ENCODE results near the gene CNRIP1. TPM values are rescaled to one million over a fixed set of nuclear protein-coding genes. Genes with fewer than 3 reads are reported as not detected.

CNRIP1 gene
- total RNA-seq, 1 donor from 2014 or later: 8.8 TPM

GRCh38 chr2:68274022-68274421 is 45.7 kb downstream of the CNRIP1 start:
- Histone ChIP-seq H3K36me3 (ENCODE audit: control insufficient read depth, insufficient read depth, low read length) (no peaks in the 10 kb centered on the region), H3K27me3 (ENCODE audit: control insufficient read depth, insufficient read depth, low read length) (no peaks in the 10 kb centered on the region), H3K4me3 (ENCODE audit: low read depth, low read length) (no peak overlapping the region)
- no peak for DNase-seq (ENCODE audit: low read depth)
- no peak for TF ChIP-seq CTCF (IDR thresholded peaks at IDR 0.05; ENCODE audit: insufficient read depth, low read length, poor library complexity, severe bottlenecking)

- DNase-seq (ENCODE audit: low read depth): no peak
- Histone ChIP-seq H3K4me3 (ENCODE audit: low read depth, low read length) (no peak overlapping the region), H3K27me3 (ENCODE audit: control insufficient read depth, insufficient read depth, low read length) (no peaks in the 10 kb centered on the region), H3K36me3 (ENCODE audit: control insufficient read depth, insufficient read depth, low read length) (no peaks in the 10 kb centered on the region)
- no peak for TF ChIP-seq CTCF (IDR thresholded peaks at IDR 0.05; ENCODE audit: insufficient read depth, low read length, poor library complexity, severe bottlenecking)
Measured at GRCh38 chr2:68272246-68272994, 47.3 kb downstream of the CNRIP1 start.

- no peak for TF ChIP-seq CTCF (IDR thresholded peaks at IDR 0.05; ENCODE audit: insufficient read depth, low read length, poor library complexity, severe bottlenecking)
- H3K27me3 ChIP-seq (ENCODE audit: control insufficient read depth, insufficient read depth, low read length): no peaks in the 10 kb centered on the region
- no peaks in the 10 kb centered on the region for H3K36me3 ChIP-seq (ENCODE audit: control insufficient read depth, insufficient read depth, low read length)
- no peak for DNase-seq (ENCODE audit: low read depth)
- no peak overlapping the region for H3K4me3 ChIP-seq (ENCODE audit: low read depth, low read length)
Measured at GRCh38 chr2:68266655-68267054, 53.1 kb downstream of the CNRIP1 start.

- no peak overlapping the region for H3K4me3 ChIP-seq (ENCODE audit: low read depth, low read length)
- no peaks in the 10 kb centered on the region for H3K36me3 ChIP-seq (ENCODE audit: control insufficient read depth, insufficient read depth, low read length)
- no peak for TF ChIP-seq CTCF (IDR thresholded peaks at IDR 0.05; ENCODE audit: insufficient read depth, low read length, poor library complexity, severe bottlenecking)
- no peaks in the 10 kb centered on the region for H3K27me3 ChIP-seq (ENCODE audit: control insufficient read depth, insufficient read depth, low read length)
- DNase-seq (ENCODE audit: low read depth): no peak
Measured at GRCh38 chr2:68263632-68264031, 56.1 kb downstream of the CNRIP1 start.

- DNase-seq (ENCODE audit: low read depth): no peak
- Histone ChIP-seq H3K4me3 (ENCODE audit: low read depth, low read length) (no peak overlapping the region), H3K36me3 (ENCODE audit: control insufficient read depth, insufficient read depth, low read length) (no peaks in the 10 kb centered on the region), H3K27me3 (ENCODE audit: control insufficient read depth, insufficient read depth, low read length) (no peaks in the 10 kb centered on the region)
- no peak for TF ChIP-seq CTCF (IDR thresholded peaks at IDR 0.05; ENCODE audit: insufficient read depth, low read length, poor library complexity, severe bottlenecking)
Measured at GRCh38 chr2:68258851-68259250, 60.9 kb downstream of the CNRIP1 start.

- no peak for DNase-seq (ENCODE audit: low read depth)
- H3K4me3 ChIP-seq (ENCODE audit: low read depth, low read length): no peak overlapping the region
Measured at GRCh38 chr2:68256093-68256450, 63.7 kb downstream of the CNRIP1 start.

More at GRCh38 chr2:68256093-68256450, 63.7 kb downstream of the CNRIP1 start:
- Histone ChIP-seq H3K27me3 (ENCODE audit: control insufficient read depth, insufficient read depth, low read length) (no peaks in the 10 kb centered on the region), H3K36me3 (ENCODE audit: control insufficient read depth, insufficient read depth, low read length) (no peaks in the 10 kb centered on the region)
- TF ChIP-seq CTCF (IDR thresholded peaks at IDR 0.05; ENCODE audit: insufficient read depth, low read length, poor library complexity, severe bottlenecking): no peak
